SKM-1 treated with dmso at 0.1 percent for 144 hours (cell line): ENCODE measurements around the gene COL23A1.

Source experiments
- DNase-seq: peaks from one replicate; lab custom pipeline; 2025; ENCODE audit not compliant: unreplicated experiment; lab: John Stamatoyannopoulos, UW

COL23A1 gene

GRCh38 chr5:178278358-178279023 is 311.7 kb downstream of the COL23A1 start:
- no peak for DNase-seq

- DNase-seq = no peak
Observed at GRCh38 chr5:178277866-178278265, 312.3 kb downstream of the COL23A1 start.

GRCh38 chr5:178277346-178277745 is 312.8 kb downstream of the COL23A1 start:
- no peak for DNase-seq

GRCh38 chr5:178274781-178275537 is 315.2 kb downstream of the COL23A1 start:
- no peak for DNase-seq

- DNase-seq = no peak
Observed at GRCh38 chr5:178273665-178274541, 316.3 kb downstream of the COL23A1 start.

- no peak for DNase-seq
Observed at GRCh38 chr5:178273041-178273440, 317.2 kb downstream of the COL23A1 start.

GRCh38 chr5:178272591-178272990 is 317.6 kb downstream of the COL23A1 start:
- DNase-seq = no peak

GRCh38 chr5:178271726-178272479 is 318.3 kb downstream of the COL23A1 start:
- DNase-seq = no peak

GRCh38 chr5:178271231-178271630 is 319.0 kb downstream of the COL23A1 start:
- no peak for DNase-seq

- no peak for DNase-seq
Observed at GRCh38 chr5:178269499-178269898, 320.7 kb downstream of the COL23A1 start.

GRCh38 chr5:178267876-178268275 is 322.3 kb downstream of the COL23A1 start:
- no peak for DNase-seq

- DNase-seq = no peak
Observed at GRCh38 chr5:178267245-178267644, 322.9 kb downstream of the COL23A1 start.

GRCh38 chr5:178266581-178266980 is 323.6 kb downstream of the COL23A1 start:
- DNase-seq = no peak

- no peak for DNase-seq
Observed at GRCh38 chr5:178265746-178266145, 324.4 kb downstream of the COL23A1 start.

GRCh38 chr5:178264044-178264443 is 326.1 kb downstream of the COL23A1 start:
- no peak for DNase-seq

GRCh38 chr5:178261666-178262600 is 328.3 kb downstream of the COL23A1 start:
- DNase-seq = no peak

- no peak for DNase-seq
Observed at GRCh38 chr5:178259623-178260536, 330.3 kb downstream of the COL23A1 start.

GRCh38 chr5:178257650-178258049 is 332.5 kb downstream of the COL23A1 start:
- no peak for DNase-seq

- DNase-seq = no peak
Observed at GRCh38 chr5:178256746-178257145, 333.4 kb downstream of the COL23A1 start.
